HCT116 (cell line): Measurements from ENCODE around the gene CHST10. TPM values are rescaled to one million over a fixed set of nuclear protein-coding genes. Genes with fewer than 3 reads are reported as not detected.

Source experiments
- ATAC-seq: fragments of 200-7000 bp; cut with Tn5 transposase; 2 replicates; pipeline ENCODE4 v1.9.1; 2020; ENCODE audit warnings: mild to moderate bottlenecking, moderate library complexity
- BruUV-seq: library from RNA; stranded (reverse); fragments of 400-500 nt; replicated peaks from 2 replicates; lab custom pipeline; 2021; lab: Mats Ljungman, UMichigan
- CTCF ChIA-PET: fragments of 300-600 bp; sonication (Branson Sonifier 250); formaldehyde crosslinking; loops from one replicate; lab custom pipeline; 2021; ENCODE audit warnings: antibody characterized with exemption; lab: Charles Lee
- POLR2A ChIA-PET: fragments of 300-600, 350-600 bp; sonication (Branson Sonifier 250); formaldehyde crosslinking; loops from one replicate; lab custom pipeline; 2021; ENCODE audit warnings: antibody characterized with exemption; lab: Charles Lee
- RAD21 ChIA-PET, 2 experiments: fragments of 300-600 bp; sonication (Branson Sonifier 250); formaldehyde crosslinking; loops; one replicate each; lab custom pipeline; 2023; ENCODE audit warnings: low total read pairs in 2 of 2; ENCODE audit not compliant: uncharacterized antibody in 2 of 2, unreplicated experiment in 2 of 2, low non-redundant PET in 1 of 2; lab: Charles Lee
- DNase-seq: peaks from one replicate; pipeline ENCODE4 v3.0.0-alpha.2; 2010; ENCODE audit warnings: low read depth, low spot score
- H2AFZ ChIP-seq: fragments of 200-600 bp; shearing (Covaris generic), sonication (generic); 2 replicates; pipeline ENCODE4 v1.6.1; 2017; ENCODE audit warnings: low read depth, mixed run types, mixed read lengths, antibody characterized with exemption, low read length; ENCODE audit not compliant: poor library complexity, severe bottlenecking
- H3K27ac ChIP-seq: 2 replicates; pipeline ENCODE4 v1.5.1; 2012; ENCODE audit warnings: low read depth, low read length
- H3K27me3 ChIP-seq: fragments of 200-600 bp; sonication (generic); 2 replicates; pipeline ENCODE4 v1.6.1; 2016; ENCODE audit warnings: mixed run types, low read length, mixed read lengths; ENCODE audit not compliant: insufficient read depth
- H3K36me3 ChIP-seq, 2 experiments: fragments of 200-500 bp in 1 of 2; fragments of 200-600 bp in 1 of 2; sonication (Bioruptor generic) in 1 of 2; sonication (generic) in 1 of 2; 2 replicates each; pipeline versions ENCODE4 v1.5.1 to v1.6.1; 2014 to 2016; ENCODE audit warnings: low read length in 2 of 2, inconsistent platforms in 1 of 2, mixed read lengths in 1 of 2, mixed run types in 1 of 2; ENCODE audit not compliant: insufficient read depth in 2 of 2, control insufficient read depth in 1 of 2
- H3K4me1 ChIP-seq, 2 experiments: fragments of 200-600 bp in 1 of 2; sonication (generic) in 1 of 2; 2 replicates each; pipeline versions ENCODE4 v1.5.1 to v1.6.1; 2012 to 2017; ENCODE audit warnings: low read length in 2 of 2, inconsistent platforms in 1 of 2, mild to moderate bottlenecking in 1 of 2, mixed read lengths in 1 of 2, mixed run types in 1 of 2, moderate library complexity in 1 of 2; ENCODE audit not compliant: insufficient read depth in 2 of 2, control insufficient read depth in 1 of 2
- H3K4me2 ChIP-seq: fragments of 200-600 bp; sonication (generic); 2 replicates; pipeline ENCODE4 v1.6.1; 2017; ENCODE audit warnings: mixed run types, low read length, mixed read lengths
- H3K4me3 ChIP-seq, 2 experiments: fragments of 200-600 bp in 1 of 2; sonication (generic) in 1 of 2; replicated peaks in 1 of 2; 2 replicates each; pipeline ENCODE4 v1.5.1; 2011 to 2016; ENCODE audit warnings: low read length in 2 of 2, control low read depth in 1 of 2, low read depth in 1 of 2, mild to moderate bottlenecking in 1 of 2, mixed read lengths in 1 of 2, mixed run types in 1 of 2
- H3K79me2 ChIP-seq: fragments of 200-600 bp; sonication (generic); 2 replicates; pipeline ENCODE4 v1.6.1; 2017; ENCODE audit warnings: mild to moderate bottlenecking, mixed run types, low read length, moderate library complexity, mixed read lengths; ENCODE audit not compliant: insufficient read depth
- H3K9ac ChIP-seq: fragments of 200-600 bp; sonication (generic); 2 replicates; pipeline ENCODE4 v1.6.1; 2016; ENCODE audit warnings: low read length, mixed read lengths
- H3K9me2 ChIP-seq: fragments of 200-600 bp; sonication (generic), shearing (Covaris generic); 2 replicates; pipeline ENCODE4 v1.6.1; 2017; ENCODE audit warnings: mixed run types, mild to moderate bottlenecking, moderate library complexity; ENCODE audit not compliant: insufficient read depth
- H3K9me3 ChIP-seq, 2 experiments: fragments of 200-500 bp in 1 of 2; fragments of 200-600 bp in 1 of 2; sonication (Bioruptor generic) in 1 of 2; sonication (generic) in 1 of 2; 2 replicates each; pipeline ENCODE4 v1.6.1; 2014 to 2017; ENCODE audit warnings: low read length in 2 of 2, mixed read lengths in 2 of 2, inconsistent platforms in 1 of 2, low read depth in 1 of 2, mild to moderate bottlenecking in 1 of 2, mixed run types in 1 of 2, moderate library complexity in 1 of 2; ENCODE audit not compliant: control insufficient read depth in 1 of 2, insufficient read depth in 1 of 2
- H4K20me1 ChIP-seq: fragments of 200-600 bp; sonication (generic), shearing (Covaris generic); 2 replicates; pipeline ENCODE4 v1.6.1; 2017; ENCODE audit warnings: mixed run types, mild to moderate bottlenecking, moderate library complexity; ENCODE audit not compliant: insufficient read depth
- CEBPB ChIP-seq: IDR thresholded peaks from 2 replicates; pipeline ENCODE4 v1.6.1; 2012; ENCODE audit warnings: low read depth
- CTCF ChIP-seq, 3 experiments: fragments of 200-600 bp in 1 of 3; sonication (generic) in 1 of 3; IDR thresholded peaks in 2 of 3; conservative IDR thresholded peaks in 1 of 3; 2 replicates each; pipeline ENCODE4 v1.5.1; 2012 to 2017; ENCODE audit warnings: low read depth in 2 of 3, low read length in 2 of 3, antibody characterized with exemption in 1 of 3, borderline replicate concordance in 1 of 3, control low read depth in 1 of 3, mild to moderate bottlenecking in 1 of 3, mixed read lengths in 1 of 3, mixed run types in 1 of 3, moderate library complexity in 1 of 3; ENCODE audit not compliant: insufficient read depth in 1 of 3
- ELF1 ChIP-seq: IDR thresholded peaks from 2 replicates; pipeline ENCODE4 v1.6.1; 2012; ENCODE audit warnings: low read depth, borderline replicate concordance
- EZH2 ChIP-seq: fragments of 200-600 bp; sonication (generic); IDR thresholded peaks from 2 replicates; pipeline ENCODE4 v1.6.1; 2017; ENCODE audit warnings: antibody characterized with exemption, mixed run types
- EZH2phosphoT487 ChIP-seq: fragments of 200-600 bp; IDR thresholded peaks from 2 replicates; pipeline ENCODE4 v1.6.1; 2018; ENCODE audit warnings: antibody characterized with exemption, borderline replicate concordance
- FOSL1 ChIP-seq: IDR thresholded peaks from 2 replicates; pipeline ENCODE4 v1.6.1; 2012; ENCODE audit warnings: low read depth
- JUND ChIP-seq: IDR thresholded peaks from 2 replicates; pipeline ENCODE4 v1.6.1; 2012
- POLR2A ChIP-seq: IDR thresholded peaks from 2 replicates; pipeline ENCODE4 v1.7.0; 2011; ENCODE audit warnings: borderline replicate concordance; ENCODE audit not compliant: insufficient read depth, insufficient read length; ENCODE audit errors: extremely low read depth
- POLR2AphosphoS5 ChIP-seq: IDR thresholded peaks from 2 replicates; pipeline ENCODE4 v1.6.1; 2011; ENCODE audit warnings: mild to moderate bottlenecking, low read depth, low read length, moderate library complexity
- RAD21 ChIP-seq: IDR thresholded peaks from 2 replicates; pipeline ENCODE4 v1.6.1; 2012; ENCODE audit warnings: low read depth, mild to moderate bottlenecking
- REST ChIP-seq: IDR thresholded peaks from 2 replicates; pipeline ENCODE4 v1.6.1; 2012; ENCODE audit warnings: low read depth
- SIN3A ChIP-seq: IDR thresholded peaks from 2 replicates; pipeline ENCODE4 v1.6.1; 2012; ENCODE audit warnings: low read depth
- SP1 ChIP-seq: IDR thresholded peaks from 2 replicates; pipeline ENCODE4 v1.6.1; 2012; ENCODE audit warnings: low read depth
- SRF ChIP-seq: IDR thresholded peaks from 2 replicates; pipeline ENCODE4 v1.6.1; 2012; ENCODE audit warnings: low read depth
- TCF7L2 ChIP-seq: IDR thresholded peaks from 2 replicates; pipeline ENCODE4 v1.7.0; 2011; ENCODE audit warnings: borderline replicate concordance, inconsistent platforms; ENCODE audit not compliant: insufficient read depth, insufficient read length; ENCODE audit errors: extremely low read depth
- YY1 ChIP-seq: IDR thresholded peaks from 2 replicates; pipeline ENCODE4 v1.6.1; 2011; ENCODE audit warnings: low read length, low read depth, moderate library complexity, mild to moderate bottlenecking; ENCODE audit not compliant: insufficient replicate concordance; ENCODE audit errors: extremely low read depth
- ZNF274 ChIP-seq: fragments of 200-500 bp; sonication (Bioruptor generic); IDR thresholded peaks from 2 replicates; pipeline ENCODE4 v1.6.1; 2014; ENCODE audit warnings: mild to moderate bottlenecking, low read depth, low read length, inconsistent platforms
- intact Hi-C: fragments of 100-400 bp; cut with micrococcal nuclease; formaldehyde crosslinking; loops from 2 replicates; pipeline ENCODE4 v1.10.0; 2022
- total RNA-seq: library from RNA; stranded (reverse); gene quantifications from one replicate; pipeline ENCODE4 v1.2.1, GENCODE V29; 2021; ENCODE audit not compliant: unreplicated experiment
- TF ChIP-seq, protein P1 (sequence below): IDR thresholded peaks from 2 replicates; pipeline ENCODE4 v1.6.1; 2012
- TF ChIP-seq, protein P2 (sequence below): IDR thresholded peaks from 2 replicates; pipeline ENCODE4 v1.6.1; 2012
- TF ChIP-seq, protein P3 (sequence below): IDR thresholded peaks from 2 replicates; pipeline ENCODE4 v1.6.1; 2011; ENCODE audit warnings: mild to moderate bottlenecking, low read length, moderate library complexity; ENCODE audit not compliant: insufficient replicate concordance; ENCODE audit errors: extremely low read depth

CHST10 gene
- total RNA-seq, 1 experiment from 2014 or later: 0.27 TPM

- TF ChIP-seq ZNF274 (no peak), SIN3A (no peak), TCF7L2 (no peak), CEBPB (no peak), YY1 (no peak), CTCF (IDR thresholded peaks at IDR 0.05 in 2 of 3, conservative IDR thresholded peaks at IDR 0.05 in 1 of 3; ENCODE audit: borderline replicate concordance in 1 of 3, insufficient read depth in 1 of 3, low read depth in 2 of 3, low read length in 2 of 3) (no peak), FOSL1 (no peak), POLR2AphosphoS5 (no peak), RAD21 (no peak), POLR2A (no peak), SRF (no peak), JUND (no peak), REST (no peak), SP1 (no peak), EZH2phosphoT487 (no peak), ELF1 (no peak), EZH2 (no peak)
- TF ChIP-seq, protein P1, sequence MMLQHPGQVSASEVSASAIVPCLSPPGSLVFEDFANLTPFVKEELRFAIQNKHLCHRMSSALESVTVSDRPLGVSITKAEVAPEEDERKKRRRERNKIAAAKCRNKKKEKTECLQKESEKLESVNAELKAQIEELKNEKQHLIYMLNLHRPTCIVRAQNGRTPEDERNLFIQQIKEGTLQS: no peak
- TF ChIP-seq, protein P2, sequence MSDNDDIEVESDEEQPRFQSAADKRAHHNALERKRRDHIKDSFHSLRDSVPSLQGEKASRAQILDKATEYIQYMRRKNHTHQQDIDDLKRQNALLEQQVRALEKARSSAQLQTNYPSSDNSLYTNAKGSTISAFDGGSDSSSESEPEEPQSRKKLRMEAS: no peak
- TF ChIP-seq, protein P3, sequence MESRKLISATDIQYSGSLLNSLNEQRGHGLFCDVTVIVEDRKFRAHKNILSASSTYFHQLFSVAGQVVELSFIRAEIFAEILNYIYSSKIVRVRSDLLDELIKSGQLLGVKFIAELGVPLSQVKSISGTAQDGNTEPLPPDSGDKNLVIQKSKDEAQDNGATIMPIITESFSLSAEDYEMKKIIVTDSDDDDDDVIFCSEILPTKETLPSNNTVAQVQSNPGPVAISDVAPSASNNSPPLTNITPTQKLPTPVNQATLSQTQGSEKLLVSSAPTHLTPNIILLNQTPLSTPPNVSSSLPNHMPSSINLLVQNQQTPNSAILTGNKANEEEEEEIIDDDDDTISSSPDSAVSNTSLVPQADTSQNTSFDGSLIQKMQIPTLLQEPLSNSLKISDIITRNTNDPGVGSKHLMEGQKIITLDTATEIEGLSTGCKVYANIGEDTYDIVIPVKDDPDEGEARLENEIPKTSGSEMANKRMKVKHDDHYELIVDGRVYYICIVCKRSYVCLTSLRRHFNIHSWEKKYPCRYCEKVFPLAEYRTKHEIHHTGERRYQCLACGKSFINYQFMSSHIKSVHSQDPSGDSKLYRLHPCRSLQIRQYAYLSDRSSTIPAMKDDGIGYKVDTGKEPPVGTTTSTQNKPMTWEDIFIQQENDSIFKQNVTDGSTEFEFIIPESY: no peak
- Histone ChIP-seq H3K36me3 (no peaks in the 10 kb centered on the region), H3K79me2 (no peaks in the 10 kb centered on the region), H3K27ac (no peak overlapping the region), H3K4me1 (no peaks in the 10 kb centered on the region; a peak in 1 of 4 replicates), H2AFZ (no peak overlapping the region), H3K9ac (no peak overlapping the region), H3K4me2 (no peak overlapping the region), H3K9me2 (no peaks in the 10 kb centered on the region), H4K20me1 (no peaks in the 10 kb centered on the region; the same call in 1 of the 2 replicates), H3K27me3 (no peaks in the 10 kb centered on the region), H3K9me3 (peaks cover 0 to 3% of the 10 kb centered on the region in 2 experiments; a peak in 1 of 4 replicates), H3K4me3 (no peak overlapping the region)
- intact Hi-C loops: loop anchor here (10.0 kb wide), 1 partner anchor 558 kb away; no protein-coding TSS in a partner anchor
- ChIA-PET POLR2A (no interaction called here), RAD21 (no interaction called here), CTCF (no interaction called here)
- no TSS peak for BruUV-seq
- ATAC-seq (no peak), DNase-seq (no peak)
These were observed 9.6 kb upstream of the CHST10 start for GRCh38 chr2:100427111-100427510.
